ENCODE measurements around the gene CAMKMT.

CAMKMT gene

GRCh38 chr2:44620189-44620990 is 258.6 kb downstream of the CAMKMT start:
- TF ChIP-seq CTCF (IDR thresholded peaks at IDR 0.05; ENCODE audit: low read depth, low read length): no peak
- no peak overlapping the region for H3K4me3 ChIP-seq (ENCODE audit: low read depth, low read length)

GRCh38 chr2:44623622-44624351 is 262.0 kb downstream of the CAMKMT start:
- no peak overlapping the region for H3K4me3 ChIP-seq (ENCODE audit: low read depth, low read length)
- TF ChIP-seq CTCF (IDR thresholded peaks at IDR 0.05; ENCODE audit: low read depth, low read length): no peak

GRCh38 chr2:44628297-44628696 is 266.6 kb downstream of the CAMKMT start:
- H3K4me3 ChIP-seq (ENCODE audit: low read depth, low read length): no peak overlapping the region

GRCh38 chr2:44632931-44633689 is 271.4 kb downstream of the CAMKMT start:
- no peak for TF ChIP-seq CTCF (IDR thresholded peaks at IDR 0.05; ENCODE audit: low read depth, low read length)
- no peak overlapping the region for H3K4me3 ChIP-seq (ENCODE audit: low read depth, low read length)

More at GRCh38 chr2:44628297-44628696, 266.6 kb downstream of the CAMKMT start:
- TF ChIP-seq CTCF (IDR thresholded peaks at IDR 0.05; ENCODE audit: low read depth, low read length): no peak

GRCh38 chr2:44635725-44636124 is 274.0 kb downstream of the CAMKMT start:
- no peak for TF ChIP-seq CTCF (IDR thresholded peaks at IDR 0.05; ENCODE audit: low read depth, low read length)
- no peak overlapping the region for H3K4me3 ChIP-seq (ENCODE audit: low read depth, low read length)

- no peak for TF ChIP-seq CTCF (IDR thresholded peaks at IDR 0.05; ENCODE audit: low read depth, low read length)
Measured at GRCh38 chr2:44638649-44639048, 276.9 kb downstream of the CAMKMT start.

More at GRCh38 chr2:44638649-44639048, 276.9 kb downstream of the CAMKMT start:
- H3K4me3 ChIP-seq (ENCODE audit: low read depth, low read length): no peak overlapping the region
